B cell (primary cell): Measurements from ENCODE around the gene PHLPP1. TPM values are rescaled to one million over a fixed set of nuclear protein-coding genes. Genes with fewer than 3 reads are reported as not detected.

Experiments used
- ATAC-seq: fragments of 200-7000 bp; cut with Tn5 transposase; one replicate; pipeline ENCODE4 v1.10.0; 2021; ENCODE audit warnings: low read depth, mild to moderate bottlenecking, moderate number of reproducible peaks, moderate library complexity
- CTCF ChIA-PET: fragments of 350-600 bp; sonication (Branson Sonifier 250); formaldehyde crosslinking; loops from one replicate; lab custom pipeline; 2021; ENCODE audit warnings: antibody characterized with exemption, inconsistent platforms; lab: Charles Lee
- POLR2A ChIA-PET: fragments of 350-600 bp; sonication (Branson Sonifier 250); formaldehyde crosslinking; loops from one replicate; lab custom pipeline; 2021; ENCODE audit warnings: antibody characterized with exemption; lab: Charles Lee
- DNase-seq: peaks from one replicate; pipeline ENCODE4 v3.0.0; 2013
- H2AFZ ChIP-seq: 2 replicates; pipeline ENCODE4 v1.6.1; 2012; ENCODE audit warnings: mild to moderate bottlenecking, low read depth, low read length; ENCODE audit not compliant: insufficient read depth, poor library complexity, severe bottlenecking
- H3K27ac ChIP-seq, 2 donors: 1 replicate in 1 of 2; 2 replicates in 1 of 2; pipeline ENCODE4 v1.5.1; 2012 to 2013; ENCODE audit warnings: low read length in 2 of 2, mild to moderate bottlenecking in 2 of 2, moderate library complexity in 1 of 2
- H3K27me3 ChIP-seq, 4 experiments: fragments of 200-600 bp in 1 of 4; sonication (generic) in 1 of 4; replicated peaks in 1 of 4; 1 replicate in 2 of 4; 2 replicates in 2 of 4; pipeline versions ENCODE4 v1.6.1 to v1.7.0; 2013 to 2016; ENCODE audit warnings: low read length in 3 of 4, mild to moderate bottlenecking in 2 of 4, mixed read lengths in 1 of 4, moderate library complexity in 1 of 4; ENCODE audit not compliant: insufficient read depth in 4 of 4, control insufficient read depth in 3 of 4; ENCODE audit errors: control extremely low read depth in 1 of 4
- H3K36me3 ChIP-seq, 2 experiments: replicated peaks in 1 of 2; 1 replicate in 1 of 2; 2 replicates in 1 of 2; pipeline versions ENCODE4 v1.6.1 to v1.7.1; 2013; ENCODE audit warnings: low read length in 1 of 2; ENCODE audit not compliant: insufficient read depth in 2 of 2, control insufficient read depth in 1 of 2; ENCODE audit errors: control extremely low read depth in 1 of 2, extremely low read depth in 1 of 2
- H3K4me1 ChIP-seq, 2 donors: fragments of 200-600 bp in 1 of 2; sonication (generic) in 1 of 2; 1 replicate in 1 of 2; 2 replicates in 1 of 2; pipeline versions ENCODE4 v1.5.1 to v1.6.1; 2013 to 2017; ENCODE audit warnings: low read length in 2 of 2; ENCODE audit not compliant: control insufficient read depth in 2 of 2, insufficient read depth in 2 of 2
- H3K4me2 ChIP-seq: replicated peaks from 2 replicates; pipeline ENCODE3; 2012; ENCODE audit warnings: mild to moderate bottlenecking, low read depth, low read length; ENCODE audit not compliant: poor library complexity, severe bottlenecking
- H3K4me3 ChIP-seq, 5 experiments: fragments of 200-600 bp in 1 of 5; sonication (generic) in 1 of 5; 1 replicate in 3 of 5; 2 replicates in 2 of 5; pipeline versions ENCODE4 v1.5.1 to v1.7.0; 2011 to 2016; ENCODE audit warnings: low read length in 4 of 5, mild to moderate bottlenecking in 4 of 5, low read depth in 2 of 5, control low read depth in 1 of 5, moderate library complexity in 1 of 5; ENCODE audit not compliant: insufficient read depth in 1 of 5; ENCODE audit errors: control extremely low read depth in 1 of 5, extremely low read depth in 1 of 5
- H3K79me2 ChIP-seq: fragments of 200-600 bp; sonication (generic); one replicate; pipeline ENCODE4 v1.6.0; 2016; ENCODE audit warnings: low read length; ENCODE audit not compliant: control insufficient read depth, insufficient read depth
- H3K9ac ChIP-seq: fragments of 200-600 bp; sonication (generic); 2 replicates; pipeline ENCODE4 v1.6.1; 2017; ENCODE audit warnings: mild to moderate bottlenecking, low read length, moderate library complexity
- H3K9me3 ChIP-seq, 3 donors: one replicate each; pipeline versions ENCODE4 v1.6.1 to v1.7.1; 2013; ENCODE audit warnings: low read length in 2 of 3; ENCODE audit not compliant: control insufficient read depth in 2 of 3, insufficient read depth in 1 of 3; ENCODE audit errors: control extremely low read depth in 1 of 3
- H4K20me1 ChIP-seq: 2 replicates; pipeline ENCODE4 v1.6.0; 2012; ENCODE audit warnings: mild to moderate bottlenecking, low read length; ENCODE audit not compliant: insufficient read depth, control insufficient read depth, poor library complexity, severe bottlenecking
- H3K27ac Mint-ChIP-seq: one replicate; pipeline ENCODE4 v1.8.0; 2021; ENCODE audit warnings: mixed read lengths
- H3K27me3 Mint-ChIP-seq: one replicate; pipeline ENCODE4 v1.8.0; 2021; ENCODE audit warnings: mixed read lengths
- H3K4me1 Mint-ChIP-seq: one replicate; pipeline ENCODE4 v1.8.0; 2021; ENCODE audit warnings: mixed read lengths
- H3K4me3 Mint-ChIP-seq: one replicate; pipeline ENCODE4 v1.8.0; 2021; ENCODE audit warnings: mixed read lengths
- H3K9me3 Mint-ChIP-seq: one replicate; pipeline ENCODE4 v1.8.0; 2022; ENCODE audit warnings: mixed read lengths; ENCODE audit not compliant: insufficient read depth
- EZH2 ChIP-seq: IDR thresholded peaks from 2 replicates; pipeline ENCODE4 v1.6.1; 2012; ENCODE audit warnings: borderline replicate concordance, low read depth, mild to moderate bottlenecking, moderate library complexity, low read length; ENCODE audit not compliant: insufficient read depth, poor library complexity, severe bottlenecking
- WGBS: methylation state at CpG from one replicate; pipeline ENCODE4 v1.1.5; 2013; ENCODE audit warnings: missing lambda C conversion rate; ENCODE audit not compliant: insufficient coverage; 5-methylcytosine and 5-hydroxymethylcytosine counted together
- intact Hi-C: fragments of 100-400 bp; cut with micrococcal nuclease; formaldehyde crosslinking; loops from one replicate; pipeline ENCODE4 v1.10.0; 2022
- polyA plus RNA-seq: library from polyadenylated mRNA; depleted of rRNA; stranded (reverse); fragments of >200 nt; gene quantifications from 2 replicates; pipeline ENCODE4 v1.2.3, GENCODE V29; 2012
- total RNA-seq, 2 donors: library from RNA; stranded (reverse); fragments of 120-200 nt in 1 of 2; gene quantifications; 1 replicate in 1 of 2; 2 replicates in 1 of 2; pipeline versions ENCODE4 v1.2.3 to v1.2.4, GENCODE V29; 2013 to 2022
- TF ChIP-seq, protein P1 (sequence below): fragments of 200-600 bp; IDR thresholded peaks from one replicate; pipeline ENCODE4 v1.8.0; 2022; ENCODE audit warnings: antibody characterized with exemption, mild to moderate bottlenecking

PHLPP1 gene
- total and polyA plus RNA-seq, 2 donors (not counting 1 experiment from before 2014, with no cell fraction given): 3.0 to 20.7 TPM

DNA sequence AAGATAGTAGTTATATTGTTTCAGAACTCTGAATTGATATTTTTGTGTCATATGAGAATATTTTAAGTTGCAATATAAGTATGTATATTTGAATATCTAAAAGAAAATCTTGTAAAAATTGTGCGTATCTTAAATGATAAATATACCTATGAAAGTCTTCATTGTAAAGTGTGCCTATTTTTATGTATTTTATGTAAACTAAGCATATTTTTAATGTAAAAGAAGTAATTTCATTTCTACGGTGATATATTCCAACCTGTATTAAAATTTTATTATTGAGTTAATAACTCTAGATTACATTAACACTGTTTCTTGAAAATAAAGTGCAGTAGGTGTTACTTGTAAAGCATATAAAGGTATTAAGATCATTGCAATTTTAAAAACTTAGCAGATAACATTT is 233.4 kb downstream of the PHLPP1 start:
- no peak overlapping the region for H3K9ac ChIP-seq
- no peaks in the 10 kb centered on the region for H3K79me2 ChIP-seq
- H3K4me2 ChIP-seq: no peak overlapping the region
- no peaks in the 10 kb centered on the region for H3K9me3 ChIP-seq
- Mint-ChIP-seq H3K9me3 (no peaks in the 10 kb centered on the region), H3K27ac (no peak overlapping the region), H3K4me3 (no peak overlapping the region), H3K4me1 (no peaks in the 10 kb centered on the region), H3K27me3 (no peaks in the 10 kb centered on the region)
- no peaks in the 10 kb centered on the region for H3K4me1 ChIP-seq
- intact Hi-C loops: no loop called here
- TF ChIP-seq EZH2: no peak
- TF ChIP-seq, protein P1, sequence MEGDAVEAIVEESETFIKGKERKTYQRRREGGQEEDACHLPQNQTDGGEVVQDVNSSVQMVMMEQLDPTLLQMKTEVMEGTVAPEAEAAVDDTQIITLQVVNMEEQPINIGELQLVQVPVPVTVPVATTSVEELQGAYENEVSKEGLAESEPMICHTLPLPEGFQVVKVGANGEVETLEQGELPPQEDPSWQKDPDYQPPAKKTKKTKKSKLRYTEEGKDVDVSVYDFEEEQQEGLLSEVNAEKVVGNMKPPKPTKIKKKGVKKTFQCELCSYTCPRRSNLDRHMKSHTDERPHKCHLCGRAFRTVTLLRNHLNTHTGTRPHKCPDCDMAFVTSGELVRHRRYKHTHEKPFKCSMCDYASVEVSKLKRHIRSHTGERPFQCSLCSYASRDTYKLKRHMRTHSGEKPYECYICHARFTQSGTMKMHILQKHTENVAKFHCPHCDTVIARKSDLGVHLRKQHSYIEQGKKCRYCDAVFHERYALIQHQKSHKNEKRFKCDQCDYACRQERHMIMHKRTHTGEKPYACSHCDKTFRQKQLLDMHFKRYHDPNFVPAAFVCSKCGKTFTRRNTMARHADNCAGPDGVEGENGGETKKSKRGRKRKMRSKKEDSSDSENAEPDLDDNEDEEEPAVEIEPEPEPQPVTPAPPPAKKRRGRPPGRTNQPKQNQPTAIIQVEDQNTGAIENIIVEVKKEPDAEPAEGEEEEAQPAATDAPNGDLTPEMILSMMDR: no peak
- H2AFZ ChIP-seq: no peak overlapping the region
- ChIA-PET CTCF (no interaction called here), POLR2A (no interaction called here)
- no peaks in the 10 kb centered on the region for H3K27me3 ChIP-seq
- DNase-seq: no peak
- WGBS: no CpG with 5 or more reads among the region's 2 CpGs
- H3K4me3 ChIP-seq: no peak overlapping the region
- ATAC-seq: no peak
- H3K27ac ChIP-seq: no peak overlapping the region
- no peaks in the 10 kb centered on the region for H4K20me1 ChIP-seq
- peaks cover 1 to 12% of the 10 kb centered on the region in 2 experiments for H3K36me3 ChIP-seq

DNA sequence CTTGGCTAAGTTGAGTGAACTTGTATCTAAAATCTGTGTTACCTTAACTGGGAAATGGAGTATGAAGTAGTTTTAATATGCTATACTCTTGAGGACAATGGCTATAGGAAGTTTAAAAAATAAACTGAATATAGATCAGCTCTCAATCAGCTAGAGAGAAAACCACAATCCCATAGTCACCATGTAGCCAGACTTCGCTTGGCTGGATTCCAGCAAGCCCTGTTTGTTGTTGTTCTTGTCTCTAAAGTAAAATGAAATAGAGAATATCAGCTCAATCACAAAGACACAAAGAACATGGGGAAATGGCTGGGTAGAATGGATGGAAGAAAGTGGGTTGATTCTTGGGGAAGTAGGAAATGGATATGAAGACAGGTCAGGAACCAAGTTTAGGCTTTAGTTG is 234.9 kb downstream of the PHLPP1 start:
- Mint-ChIP-seq H3K4me1 (no peaks in the 10 kb centered on the region), H3K27ac (no peak overlapping the region), H3K4me3 (no peak overlapping the region), H3K9me3 (no peaks in the 10 kb centered on the region), H3K27me3 (no peaks in the 10 kb centered on the region)
- Histone ChIP-seq H3K79me2 (no peaks in the 10 kb centered on the region), H4K20me1 (no peaks in the 10 kb centered on the region), H3K9ac (no peak overlapping the region), H3K4me3 (no peak overlapping the region), H3K36me3 (peaks cover 1 to 8% of the 10 kb centered on the region in 2 experiments), H3K4me1 (no peaks in the 10 kb centered on the region), H3K9me3 (no peaks in the 10 kb centered on the region), H3K27ac (no peak overlapping the region), H2AFZ (no peak overlapping the region), H3K4me2 (no peak overlapping the region), H3K27me3 (no peaks in the 10 kb centered on the region)
- intact Hi-C loops: no loop called here
- ATAC-seq (no peak), DNase-seq (no peak)
- ChIA-PET POLR2A (no interaction called here), CTCF (no interaction called here)
- no CpG with 5 or more reads among the region's 1 CpG for WGBS
- no peak for TF ChIP-seq EZH2
- TF ChIP-seq, protein P1: no peak
